Measurements from ENCODE around the gene SIPA1L3. TPM values are rescaled to one million over a fixed set of nuclear protein-coding genes. Genes with fewer than 3 reads are reported as not detected.

Gene SIPA1L3
- total RNA-seq, 6 experiments from 2014 or later = 9.1 to 20.4 (median 14.9) TPM

DNA sequence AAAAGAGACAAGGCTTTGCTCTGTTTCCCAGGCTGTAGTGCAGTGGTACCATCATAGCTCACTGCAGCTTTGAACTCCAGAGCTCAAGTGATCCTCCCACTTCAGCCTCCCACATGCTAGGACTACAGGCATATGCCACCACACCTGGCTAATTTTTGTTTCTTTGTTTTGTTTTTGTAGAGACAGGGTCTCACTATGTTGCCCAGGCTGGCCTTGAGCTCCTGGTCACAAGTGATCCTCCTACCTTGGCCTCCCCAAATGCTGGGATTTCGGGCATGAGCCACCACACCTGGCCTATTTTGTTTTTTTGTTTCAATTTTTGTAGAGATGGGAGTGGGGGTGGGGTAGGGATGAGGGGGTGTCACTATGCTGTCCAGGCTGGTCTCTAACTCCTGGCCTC is 7.6 kb upstream of the SIPA1L3 start:
- intact Hi-C loops (cut with DNase I) = loop anchor here (10.0 kb wide), 2 partner anchors 325 to 335 kb away; partner anchors contain the start of gene DPF1 (in 1 of the 2)
- 50% methylated on average over 1 of the region's 1 CpG for whole genome bisulfite sequencing (ENCODE audit: insufficient coverage, low coverage, low lambda C conversion rate, missing lambda C conversion rate)

DNA sequence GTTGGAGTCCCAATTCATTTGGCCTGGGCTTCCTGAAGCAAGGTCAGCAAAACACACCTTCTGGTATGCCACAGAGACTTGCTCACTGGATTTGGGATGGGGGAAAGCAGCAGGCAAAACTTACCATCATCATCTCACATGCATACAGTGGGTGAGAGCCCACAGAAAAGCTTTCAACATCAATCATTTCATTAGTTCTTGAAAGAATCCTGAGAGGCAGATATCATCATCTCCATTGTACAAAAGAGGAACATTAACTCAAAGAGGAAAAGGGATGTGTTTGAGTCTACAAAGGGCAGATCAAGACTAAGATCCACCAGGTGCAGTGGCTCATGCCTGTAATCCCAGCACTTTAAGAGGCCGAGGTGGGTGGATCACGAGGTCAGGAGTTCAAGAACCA is 7.0 kb upstream of the SIPA1L3 start:
- no peak overlapping the region for H3K4me3 ChIP-seq
- intact Hi-C loops (cut with DNase I) = loop anchor here (10.0 kb wide), 4 partner anchors 175 to 335 kb away; partner anchors contain the start of gene DPF1 (in 1 of the 2)
- no peaks in the 10 kb centered on the region for H3K27me3 ChIP-seq
- no peaks in the 10 kb centered on the region for H3K9me3 ChIP-seq
- WGBS (ENCODE audit: insufficient coverage, low coverage, low lambda C conversion rate, missing lambda C conversion rate) = 48% methylated on average over 2 of the region's 2 CpGs
- H3K36me3 ChIP-seq = no peaks in the 10 kb centered on the region
- DNase-seq (no peak), ATAC-seq (no peak)
- H3K27ac ChIP-seq = no peak overlapping the region
- no peak for TF ChIP-seq POLR2A (IDR thresholded peaks at IDR 0.05)
- TF ChIP-seq, protein P1, sequence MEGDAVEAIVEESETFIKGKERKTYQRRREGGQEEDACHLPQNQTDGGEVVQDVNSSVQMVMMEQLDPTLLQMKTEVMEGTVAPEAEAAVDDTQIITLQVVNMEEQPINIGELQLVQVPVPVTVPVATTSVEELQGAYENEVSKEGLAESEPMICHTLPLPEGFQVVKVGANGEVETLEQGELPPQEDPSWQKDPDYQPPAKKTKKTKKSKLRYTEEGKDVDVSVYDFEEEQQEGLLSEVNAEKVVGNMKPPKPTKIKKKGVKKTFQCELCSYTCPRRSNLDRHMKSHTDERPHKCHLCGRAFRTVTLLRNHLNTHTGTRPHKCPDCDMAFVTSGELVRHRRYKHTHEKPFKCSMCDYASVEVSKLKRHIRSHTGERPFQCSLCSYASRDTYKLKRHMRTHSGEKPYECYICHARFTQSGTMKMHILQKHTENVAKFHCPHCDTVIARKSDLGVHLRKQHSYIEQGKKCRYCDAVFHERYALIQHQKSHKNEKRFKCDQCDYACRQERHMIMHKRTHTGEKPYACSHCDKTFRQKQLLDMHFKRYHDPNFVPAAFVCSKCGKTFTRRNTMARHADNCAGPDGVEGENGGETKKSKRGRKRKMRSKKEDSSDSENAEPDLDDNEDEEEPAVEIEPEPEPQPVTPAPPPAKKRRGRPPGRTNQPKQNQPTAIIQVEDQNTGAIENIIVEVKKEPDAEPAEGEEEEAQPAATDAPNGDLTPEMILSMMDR (IDR thresholded peaks at IDR 0.05) = no peak
- no peaks in the 10 kb centered on the region for H3K4me1 ChIP-seq

More for the DNA sequence above, 7.6 kb upstream of the SIPA1L3 start:
- Histone ChIP-seq H3K27me3 (no peaks in the 10 kb centered on the region), H3K36me3 (no peaks in the 10 kb centered on the region), H3K27ac (no peak overlapping the region), H3K4me1 (no peaks in the 10 kb centered on the region), H3K4me3 (no peak overlapping the region), H3K9me3 (no peaks in the 10 kb centered on the region)
- DNase-seq (no peak), ATAC-seq (no peak)
- TF ChIP-seq, protein P1 (IDR thresholded peaks at IDR 0.05) = no peak
- TF ChIP-seq POLR2A (IDR thresholded peaks at IDR 0.05) = no peak

DNA sequence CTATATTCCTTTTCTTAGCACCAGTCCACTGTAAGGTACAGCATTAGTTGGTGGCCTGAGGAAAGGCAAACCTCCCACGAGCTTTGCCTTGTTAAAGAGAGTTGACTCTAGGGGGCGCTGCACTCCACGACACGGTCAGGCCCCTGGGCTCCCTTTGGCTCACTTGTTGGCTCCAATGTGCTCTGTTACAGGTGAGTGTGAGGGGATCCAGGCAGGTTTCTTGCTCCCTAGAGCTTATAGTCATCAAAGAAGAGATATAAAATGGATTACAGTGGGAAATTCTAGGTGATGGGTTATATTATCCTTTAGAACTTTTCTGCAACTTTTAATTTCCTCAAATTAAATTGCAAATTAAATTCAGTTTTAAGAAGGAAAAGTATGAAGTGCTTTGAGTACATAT is 4.3 kb upstream of the SIPA1L3 start:
- WGBS (ENCODE audit: insufficient coverage, low coverage, low lambda C conversion rate, missing lambda C conversion rate) = 0% methylated on average over 4 of the region's 4 CpGs
- Histone ChIP-seq H3K4me1 (peaks cover 0 to 1% (median under 1%) of the 10 kb centered on the region in 4 donors), H3K27ac (no peak overlapping the region), H3K27me3 (no peaks in the 10 kb centered on the region), H3K9me3 (no peaks in the 10 kb centered on the region), H3K36me3 (no peaks in the 10 kb centered on the region), H3K4me3 (no peak overlapping the region)
- ATAC-seq (peak; percentile 65 to 69 (median 67)), DNase-seq (peak; percentile 78 to 84 (median 79))
- intact Hi-C loops (cut with DNase I) = loop anchor here (10.0 kb wide), 2 partner anchors 172 to 192 kb away; no protein-coding TSS in a partner anchor
- TF ChIP-seq, protein P1 (IDR thresholded peaks at IDR 0.05) = peak; percentile 80 to 92 (median 86)
- TF ChIP-seq POLR2A (IDR thresholded peaks at IDR 0.05) = no peak

DNA sequence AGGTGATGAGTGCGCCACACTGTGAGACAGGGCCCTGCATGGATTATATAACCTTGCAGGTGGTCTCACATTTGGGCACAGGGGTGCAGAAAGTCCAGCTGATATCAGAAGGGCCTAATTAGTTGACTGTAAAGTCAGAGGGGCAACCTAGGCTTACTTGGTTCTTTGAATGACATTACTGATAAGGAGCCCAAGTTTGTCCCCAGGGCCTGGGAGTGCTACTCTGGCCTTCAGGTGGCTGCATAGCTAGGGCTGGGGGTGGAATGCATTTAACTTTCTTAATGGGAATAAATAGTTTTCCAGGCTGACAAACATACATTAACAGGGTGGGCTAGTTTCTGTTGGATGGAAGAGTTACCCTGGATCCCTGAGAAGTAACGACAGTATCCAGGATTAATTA is 3.9 kb upstream of the SIPA1L3 start:
- no peak for ATAC-seq
- intact Hi-C loops (cut with DNase I) = loop anchor here (10.0 kb wide), 2 partner anchors 172 to 192 kb away; no protein-coding TSS in a partner anchor
- peaks cover 0 to 5% (median 3%) of the 10 kb centered on the region in 4 donors for H3K4me1 ChIP-seq
- no peak for DNase-seq
- no peak overlapping the region for H3K4me3 ChIP-seq
- TF ChIP-seq POLR2A (IDR thresholded peaks at IDR 0.05) = no peak
- TF ChIP-seq, protein P1 (IDR thresholded peaks at IDR 0.05) = no peak
- no peaks in the 10 kb centered on the region for H3K9me3 ChIP-seq
- H3K27ac ChIP-seq = no peak overlapping the region
- H3K27me3 ChIP-seq = no peaks in the 10 kb centered on the region
- 93% methylated on average over 2 of the region's 2 CpGs for WGBS (ENCODE audit: insufficient coverage, low coverage, low lambda C conversion rate, missing lambda C conversion rate)
- no peaks in the 10 kb centered on the region for H3K36me3 ChIP-seq
